Measurements from ENCODE around the gene COTL1.

DNA sequence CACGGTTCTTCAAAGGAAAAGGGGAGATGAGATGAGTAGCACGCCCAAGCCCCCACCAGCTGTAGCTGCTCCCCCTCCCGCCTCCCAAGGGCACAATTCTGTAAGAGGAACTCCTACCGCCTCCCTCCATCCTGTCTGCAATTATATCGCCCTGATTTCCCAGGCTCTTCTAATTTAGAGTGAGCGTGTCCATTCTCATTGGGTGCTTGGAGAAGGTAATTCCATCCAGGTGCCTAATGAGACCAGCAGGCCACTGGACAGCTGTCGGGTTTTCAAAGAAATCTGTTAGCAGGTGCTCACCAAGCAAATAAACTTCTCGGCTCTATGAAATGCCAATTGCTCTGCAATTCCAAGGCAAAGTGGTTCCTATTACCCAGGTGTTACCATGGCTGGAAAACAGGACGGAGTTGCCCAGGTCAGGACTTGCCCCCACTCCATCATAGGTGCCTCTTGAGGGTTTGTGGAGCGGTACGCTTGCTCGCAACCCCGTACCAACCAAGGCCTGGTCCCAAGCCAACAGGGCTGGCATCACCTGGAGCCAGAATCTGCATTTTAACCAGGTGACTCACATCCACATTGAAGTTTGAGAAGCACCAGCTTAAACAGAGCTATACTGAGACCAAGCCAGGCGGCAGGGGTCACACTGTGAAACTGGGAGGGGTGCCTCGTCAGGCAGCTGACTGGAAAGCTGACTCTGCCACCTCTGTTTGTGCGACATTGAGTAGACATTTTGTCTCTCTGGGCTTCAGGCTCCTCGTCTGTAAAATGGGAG is 97.0 kb downstream of the COTL1 start:
- TF ChIP-seq, protein P1, sequence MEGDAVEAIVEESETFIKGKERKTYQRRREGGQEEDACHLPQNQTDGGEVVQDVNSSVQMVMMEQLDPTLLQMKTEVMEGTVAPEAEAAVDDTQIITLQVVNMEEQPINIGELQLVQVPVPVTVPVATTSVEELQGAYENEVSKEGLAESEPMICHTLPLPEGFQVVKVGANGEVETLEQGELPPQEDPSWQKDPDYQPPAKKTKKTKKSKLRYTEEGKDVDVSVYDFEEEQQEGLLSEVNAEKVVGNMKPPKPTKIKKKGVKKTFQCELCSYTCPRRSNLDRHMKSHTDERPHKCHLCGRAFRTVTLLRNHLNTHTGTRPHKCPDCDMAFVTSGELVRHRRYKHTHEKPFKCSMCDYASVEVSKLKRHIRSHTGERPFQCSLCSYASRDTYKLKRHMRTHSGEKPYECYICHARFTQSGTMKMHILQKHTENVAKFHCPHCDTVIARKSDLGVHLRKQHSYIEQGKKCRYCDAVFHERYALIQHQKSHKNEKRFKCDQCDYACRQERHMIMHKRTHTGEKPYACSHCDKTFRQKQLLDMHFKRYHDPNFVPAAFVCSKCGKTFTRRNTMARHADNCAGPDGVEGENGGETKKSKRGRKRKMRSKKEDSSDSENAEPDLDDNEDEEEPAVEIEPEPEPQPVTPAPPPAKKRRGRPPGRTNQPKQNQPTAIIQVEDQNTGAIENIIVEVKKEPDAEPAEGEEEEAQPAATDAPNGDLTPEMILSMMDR (IDR thresholded peaks at IDR 0.05): no peak
- no peak for TF ChIP-seq POLR2A (IDR thresholded peaks at IDR 0.05)

Data from heart left ventricle (tissue), 13 donors.